ENCODE results near the gene TMEM121. TPM values are rescaled to one million over a fixed set of nuclear protein-coding genes. Genes with fewer than 3 reads are reported as not detected.

The TMEM121 gene
- total RNA-seq, 5 donors from 2014 or later (not counting 1 experiment from before 2014, with no cell fraction given): 1.8 to 6.7 (median 4.0) TPM

DNA sequence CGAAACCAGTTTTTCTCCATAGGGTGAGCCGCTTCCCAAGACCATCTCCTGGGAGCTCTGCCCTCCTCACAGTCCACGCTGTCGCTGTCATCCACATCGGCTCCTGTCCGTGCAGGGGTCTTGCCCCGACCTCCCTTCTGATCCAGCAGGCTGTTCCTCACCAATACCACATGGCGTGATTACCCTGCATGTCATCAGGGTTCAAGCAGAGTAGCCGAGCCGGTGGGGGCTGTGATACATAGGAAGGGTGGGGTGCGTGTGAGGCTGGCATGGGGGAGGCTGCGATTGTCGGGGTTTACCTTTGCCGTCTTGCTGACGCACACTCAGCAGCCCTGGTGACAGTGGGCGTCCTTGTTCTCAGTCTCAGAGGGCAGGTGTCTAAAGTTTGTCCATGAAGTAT, 18.3 kb upstream of the TMEM121 start:
- H3K36me3 ChIP-seq (ENCODE audit: control insufficient read depth in 2 of 2, extremely low read depth in 1 of 2, insufficient read depth in 1 of 2, low read length in 1 of 2): no peaks in the 10 kb centered on the region
- no peaks in the 10 kb centered on the region for H3K9me3 ChIP-seq
- Mint-ChIP-seq H3K4me1 (no peaks in the 10 kb centered on the region), H3K27me3 (peaks cover 21 to 31% of the 10 kb centered on the region in 2 donors), H3K4me3 (no peak overlapping the region), H3K9me3 (no peaks in the 10 kb centered on the region), H3K36me3 (no peaks in the 10 kb centered on the region), H3K27ac (no peak overlapping the region)
- peaks cover 2 to 51% of the 10 kb centered on the region in 2 experiments for H3K27me3 ChIP-seq (replicated peaks in 1 of 2; ENCODE audit: control insufficient read depth in 2 of 2, extremely low read depth in 1 of 2, insufficient read depth in 2 of 2, low read length in 1 of 2)
- H3K27ac ChIP-seq (ENCODE audit: low read length): no peak overlapping the region
- WGBS (ENCODE audit: insufficient coverage): 74% methylated on average over 13 of the region's 16 CpGs
- H3K4me1 ChIP-seq (ENCODE audit: control insufficient read depth in 1 of 2, extremely low read depth in 1 of 2, insufficient read depth in 2 of 2, low read length in 2 of 2): no peaks in the 10 kb centered on the region
- DNase-seq (no peak), ATAC-seq (replicated peaks in 1 of 4) (no peak)
- H3K4me3 ChIP-seq (ENCODE audit: control insufficient read depth in 1 of 2, extremely low read depth in 1 of 2, low read length in 1 of 2): no peak overlapping the region
- ChIA-PET CTCF (no interaction called here), POLR2A (interaction anchor here in 1 of 2 donors (0.6 kb wide), 1 partner anchor 349 kb away, joined by 6 read pairs; no protein-coding TSS in a partner anchor)

DNA sequence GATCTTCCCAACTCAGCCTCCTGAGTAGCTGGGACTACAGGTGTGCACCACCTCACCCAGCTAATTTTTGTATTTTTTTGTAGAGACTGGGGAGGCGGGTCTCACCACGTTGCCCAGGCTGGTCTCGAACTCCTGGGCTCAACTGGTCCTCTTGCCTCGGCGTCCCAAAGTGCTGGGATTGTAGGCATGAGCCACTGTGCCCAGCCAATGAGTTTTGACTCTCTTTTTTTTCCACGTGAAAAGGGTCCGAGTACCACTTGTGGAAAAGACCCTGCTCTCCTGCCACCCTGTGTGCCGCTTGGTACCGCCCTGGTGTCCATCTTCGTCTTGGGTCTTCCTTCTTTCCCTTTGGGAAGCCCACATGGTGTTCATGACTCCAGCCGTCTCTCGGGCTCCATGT, 17.8 kb upstream of the TMEM121 start:
- H3K9me3 ChIP-seq: no peaks in the 10 kb centered on the region
- ATAC-seq (replicated peaks in 1 of 4): no peak
- Mint-ChIP-seq H3K27ac (peak overlapping the region in 1 of 2 donors; percentile 80), H3K4me1 (no peaks in the 10 kb centered on the region), H3K4me3 (no peak overlapping the region), H3K9me3 (no peaks in the 10 kb centered on the region), H3K27me3 (peaks cover 21 to 35% of the 10 kb centered on the region in 2 donors), H3K36me3 (no peaks in the 10 kb centered on the region)
- CTCF ChIA-PET: no interaction called here
- DNase-seq: no peak
- H3K27me3 ChIP-seq (replicated peaks in 1 of 2; ENCODE audit: control insufficient read depth in 2 of 2, extremely low read depth in 1 of 2, insufficient read depth in 2 of 2, low read length in 1 of 2): peaks cover 2 to 54% of the 10 kb centered on the region in 2 experiments
- no peak overlapping the region for H3K27ac ChIP-seq (ENCODE audit: low read length)
- no peak overlapping the region for H3K4me3 ChIP-seq (ENCODE audit: control insufficient read depth in 1 of 2, extremely low read depth in 1 of 2, low read length in 1 of 2)
- H3K4me1 ChIP-seq (ENCODE audit: control insufficient read depth in 1 of 2, extremely low read depth in 1 of 2, insufficient read depth in 2 of 2, low read length in 2 of 2): no peaks in the 10 kb centered on the region
- 91% methylated on average over 10 of the region's 12 CpGs for WGBS (ENCODE audit: insufficient coverage)
- POLR2A ChIA-PET: no interaction called here
- H3K36me3 ChIP-seq (ENCODE audit: control insufficient read depth in 2 of 2, extremely low read depth in 1 of 2, insufficient read depth in 1 of 2, low read length in 1 of 2): no peaks in the 10 kb centered on the region

- no peak for DNase-seq
- WGBS (ENCODE audit: insufficient coverage): 51% methylated on average over 5 of the region's 5 CpGs
- H3K4me1 ChIP-seq (ENCODE audit: control insufficient read depth in 1 of 2, extremely low read depth in 1 of 2, insufficient read depth in 2 of 2, low read length in 2 of 2): no peaks in the 10 kb centered on the region
- Mint-ChIP-seq H3K9me3 (no peaks in the 10 kb centered on the region), H3K4me3 (no peak overlapping the region), H3K27ac (no peak overlapping the region), H3K4me1 (no peaks in the 10 kb centered on the region), H3K36me3 (no peaks in the 10 kb centered on the region), H3K27me3 (peaks cover 36 to 39% of the 10 kb centered on the region in 2 donors)
- no peak overlapping the region for H3K27ac ChIP-seq (ENCODE audit: low read length)
- no peak for ATAC-seq (replicated peaks in 1 of 4)
- POLR2A ChIA-PET: no interaction called here
- CTCF ChIA-PET: no interaction called here
- H3K36me3 ChIP-seq (ENCODE audit: control insufficient read depth in 2 of 2, extremely low read depth in 1 of 2, insufficient read depth in 1 of 2, low read length in 1 of 2): no peaks in the 10 kb centered on the region
- H3K9me3 ChIP-seq: no peaks in the 10 kb centered on the region
- no peak overlapping the region for H3K4me3 ChIP-seq (ENCODE audit: control insufficient read depth in 1 of 2, extremely low read depth in 1 of 2, low read length in 1 of 2)
- peaks cover 0 to 39% of the 10 kb centered on the region in 2 experiments for H3K27me3 ChIP-seq (replicated peaks in 1 of 2; ENCODE audit: control insufficient read depth in 2 of 2, extremely low read depth in 1 of 2, insufficient read depth in 2 of 2, low read length in 1 of 2)
Observed at GRCh38 chr14:105517096-105517495, 9.3 kb upstream of the TMEM121 start.

DNA sequence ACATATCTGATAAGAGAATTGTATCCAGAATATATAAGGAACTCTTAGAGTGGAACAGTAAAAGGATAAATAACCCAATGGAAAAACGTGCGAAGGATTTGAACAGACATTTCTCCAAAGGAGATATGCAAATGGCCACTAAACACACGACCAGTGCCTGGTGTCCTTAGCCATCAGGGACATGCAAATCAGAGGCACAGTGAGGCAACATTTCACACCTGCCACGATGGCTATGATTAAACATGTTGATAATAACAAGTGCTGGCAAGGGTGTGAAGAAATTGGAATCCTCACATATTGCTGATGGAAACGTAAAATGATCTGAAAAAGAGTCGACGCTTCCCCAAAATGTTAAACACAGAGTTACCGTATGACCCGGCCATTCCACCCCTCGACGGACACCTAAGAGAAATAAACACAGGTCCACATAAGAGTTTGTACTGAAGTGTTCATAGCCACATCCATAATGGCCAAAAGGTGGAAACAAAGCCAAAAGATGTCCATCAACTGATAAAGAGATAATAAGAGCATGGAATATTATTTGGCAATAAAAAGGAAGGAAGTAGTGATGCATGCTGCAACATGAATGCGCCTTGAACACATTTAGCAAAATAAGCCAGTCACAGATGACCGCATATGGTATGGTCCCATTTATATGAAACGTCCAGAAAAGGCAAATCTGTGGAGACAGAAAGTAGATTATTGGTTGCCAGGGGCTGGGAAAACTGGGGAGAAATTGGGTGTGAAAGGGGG, 6.3 kb upstream of the TMEM121 start:
- Histone ChIP-seq H3K27ac (ENCODE audit: low read length) (no peak overlapping the region), H3K36me3 (ENCODE audit: control insufficient read depth in 2 of 2, extremely low read depth in 1 of 2, insufficient read depth in 1 of 2, low read length in 1 of 2) (no peaks in the 10 kb centered on the region), H3K27me3 (replicated peaks in 1 of 2; ENCODE audit: control insufficient read depth in 2 of 2, extremely low read depth in 1 of 2, insufficient read depth in 2 of 2, low read length in 1 of 2) (peaks cover 0 to 21% of the 10 kb centered on the region in 2 experiments), H3K9me3 (no peaks in the 10 kb centered on the region), H3K4me3 (ENCODE audit: control insufficient read depth in 1 of 2, extremely low read depth in 1 of 2, low read length in 1 of 2) (no peak overlapping the region), H3K4me1 (ENCODE audit: control insufficient read depth in 1 of 2, extremely low read depth in 1 of 2, insufficient read depth in 2 of 2, low read length in 2 of 2) (no peaks in the 10 kb centered on the region)
- ATAC-seq (replicated peaks in 1 of 4) (no peak), DNase-seq (no peak)
- H3K4me3 Mint-ChIP-seq: no peak overlapping the region
- no peak overlapping the region for H3K27ac Mint-ChIP-seq
- H3K27me3 Mint-ChIP-seq: peaks cover 17 to 31% of the 10 kb centered on the region in 2 donors
- H3K36me3 Mint-ChIP-seq: no peaks in the 10 kb centered on the region
- H3K4me1 Mint-ChIP-seq: no peaks in the 10 kb centered on the region
- H3K9me3 Mint-ChIP-seq: no peaks in the 10 kb centered on the region
- ChIA-PET POLR2A (no interaction called here), CTCF (interaction anchor here in 1 of 2 donors (0.7 kb wide), 2 partner anchors 116 to 1375 kb away, joined by 3 to 4 read pairs; no protein-coding TSS in a partner anchor)
- 75% methylated on average over 10 of the region's 14 CpGs for WGBS (ENCODE audit: insufficient coverage)

GRCh38 chr14:105525326-105525725, 1.1 kb upstream of the TMEM121 start:
- CTCF ChIA-PET: no interaction called here
- Histone ChIP-seq H3K4me3 (ENCODE audit: control insufficient read depth in 1 of 2, extremely low read depth in 1 of 2, low read length in 1 of 2) (no peak overlapping the region), H3K36me3 (ENCODE audit: control insufficient read depth in 2 of 2, extremely low read depth in 1 of 2, insufficient read depth in 1 of 2, low read length in 1 of 2) (no peaks in the 10 kb centered on the region), H3K4me1 (ENCODE audit: control insufficient read depth in 1 of 2, extremely low read depth in 1 of 2, insufficient read depth in 2 of 2, low read length in 2 of 2) (peaks cover 16 to 39% of the 10 kb centered on the region in 2 experiments), H3K9me3 (no peaks in the 10 kb centered on the region), H3K27ac (ENCODE audit: low read length) (no peak overlapping the region), H3K27me3 (replicated peaks in 1 of 2; ENCODE audit: control insufficient read depth in 2 of 2, extremely low read depth in 1 of 2, insufficient read depth in 2 of 2, low read length in 1 of 2) (peaks cover 0 to 42% of the 10 kb centered on the region in 2 experiments)
- WGBS (ENCODE audit: insufficient coverage): 86% methylated on average over 5 of the region's 9 CpGs
- ATAC-seq (replicated peaks in 1 of 4) (no peak), DNase-seq (no peak)
- H3K36me3 Mint-ChIP-seq: no peaks in the 10 kb centered on the region
- peaks cover 5 to 6% of the 10 kb centered on the region in 2 donors for H3K27me3 Mint-ChIP-seq
- H3K4me3 Mint-ChIP-seq: peak overlapping the region; percentile 49 to 61 (median 51)
- H3K9me3 Mint-ChIP-seq: no peaks in the 10 kb centered on the region
- no peak overlapping the region for H3K27ac Mint-ChIP-seq
- H3K4me1 Mint-ChIP-seq: peaks cover 10 to 22% (median 15%) of the 10 kb centered on the region in 3 donors
- POLR2A ChIA-PET: no interaction called here

GRCh38 chr14:105526776-105527380, 495 bp downstream of the TMEM121 start:
- peak overlapping the region; percentile 31 to 51 for H3K4me3 ChIP-seq (ENCODE audit: control insufficient read depth in 1 of 2, extremely low read depth in 1 of 2, low read length in 1 of 2)
- Mint-ChIP-seq H3K9me3 (no peaks in the 10 kb centered on the region), H3K27me3 (peaks cover 1 to 8% of the 10 kb centered on the region in 2 donors), H3K4me1 (peaks cover 10 to 30% (median 15%) of the 10 kb centered on the region in 3 donors), H3K4me3 (peak overlapping the region; percentile 61 to 83 (median 70)), H3K36me3 (no peaks in the 10 kb centered on the region), H3K27ac (peak overlapping the region in 1 of 2 donors; percentile 43)
- no peak overlapping the region for H3K27ac ChIP-seq (ENCODE audit: low read length)
- no peak for ATAC-seq (replicated peaks in 1 of 4)
- H3K9me3 ChIP-seq: no peaks in the 10 kb centered on the region
- no peaks in the 10 kb centered on the region for H3K36me3 ChIP-seq (ENCODE audit: control insufficient read depth in 2 of 2, extremely low read depth in 1 of 2, insufficient read depth in 1 of 2, low read length in 1 of 2)
- CTCF ChIA-PET: no interaction called here
- POLR2A ChIA-PET: no interaction called here
- WGBS (ENCODE audit: insufficient coverage): 7% methylated on average over 34 of the region's 48 CpGs
- H3K4me1 ChIP-seq (ENCODE audit: control insufficient read depth in 1 of 2, extremely low read depth in 1 of 2, insufficient read depth in 2 of 2, low read length in 2 of 2): peaks cover 16 to 45% of the 10 kb centered on the region in 2 experiments
- DNase-seq: no peak
- H3K27me3 ChIP-seq (replicated peaks in 1 of 2; ENCODE audit: control insufficient read depth in 2 of 2, extremely low read depth in 1 of 2, insufficient read depth in 2 of 2, low read length in 1 of 2): peaks cover 0 to 55% of the 10 kb centered on the region in 2 experiments

Measured in T-cell (primary cell).